ENCODE results near the gene GALNT13. TPM values are rescaled to one million over a fixed set of nuclear protein-coding genes. Genes with fewer than 3 reads are reported as not detected.

Gene GALNT13
- total RNA-seq, 1 donor = 0.36 TPM

GRCh38 chr2:154092571-154092970 lies 220.8 kb downstream of the GALNT13 start:
- no peaks in the 10 kb centered on the region for H3K4me1 ChIP-seq (ENCODE audit: insufficient read depth, low read length)
- no peak overlapping the region for H3K4me3 ChIP-seq (ENCODE audit: insufficient read depth, low read length)
- H3K79me2 ChIP-seq (ENCODE audit: insufficient read depth, low read length) = no peaks in the 10 kb centered on the region
- DNase-seq (ENCODE audit: insufficient read length, low spot score, missing footprints) = no peak
- H4K20me1 ChIP-seq (ENCODE audit: insufficient read depth, low read length) = no peaks in the 10 kb centered on the region
- TF ChIP-seq, protein P1, sequence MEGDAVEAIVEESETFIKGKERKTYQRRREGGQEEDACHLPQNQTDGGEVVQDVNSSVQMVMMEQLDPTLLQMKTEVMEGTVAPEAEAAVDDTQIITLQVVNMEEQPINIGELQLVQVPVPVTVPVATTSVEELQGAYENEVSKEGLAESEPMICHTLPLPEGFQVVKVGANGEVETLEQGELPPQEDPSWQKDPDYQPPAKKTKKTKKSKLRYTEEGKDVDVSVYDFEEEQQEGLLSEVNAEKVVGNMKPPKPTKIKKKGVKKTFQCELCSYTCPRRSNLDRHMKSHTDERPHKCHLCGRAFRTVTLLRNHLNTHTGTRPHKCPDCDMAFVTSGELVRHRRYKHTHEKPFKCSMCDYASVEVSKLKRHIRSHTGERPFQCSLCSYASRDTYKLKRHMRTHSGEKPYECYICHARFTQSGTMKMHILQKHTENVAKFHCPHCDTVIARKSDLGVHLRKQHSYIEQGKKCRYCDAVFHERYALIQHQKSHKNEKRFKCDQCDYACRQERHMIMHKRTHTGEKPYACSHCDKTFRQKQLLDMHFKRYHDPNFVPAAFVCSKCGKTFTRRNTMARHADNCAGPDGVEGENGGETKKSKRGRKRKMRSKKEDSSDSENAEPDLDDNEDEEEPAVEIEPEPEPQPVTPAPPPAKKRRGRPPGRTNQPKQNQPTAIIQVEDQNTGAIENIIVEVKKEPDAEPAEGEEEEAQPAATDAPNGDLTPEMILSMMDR (IDR thresholded peaks at IDR 0.05; ENCODE audit: extremely low read depth, low read depth, low read length) = no peak
- no peak overlapping the region for H3K27ac ChIP-seq (ENCODE audit: low read depth, low read length)
- H3K4me2 ChIP-seq (ENCODE audit: insufficient read depth, low read length) = no peak overlapping the region
- H3K27me3 ChIP-seq (ENCODE audit: insufficient read depth, low read length) = no peaks in the 10 kb centered on the region
- no peaks in the 10 kb centered on the region for H3K36me3 ChIP-seq (ENCODE audit: insufficient read depth, low read length)
- H3K9me3 ChIP-seq (ENCODE audit: low read depth, low read length) = peaks cover 2% of the 10 kb centered on the region
- H2AFZ ChIP-seq (ENCODE audit: low read length) = no peak overlapping the region

- Histone ChIP-seq H3K79me2 (ENCODE audit: insufficient read depth, low read length) (no peaks in the 10 kb centered on the region), H2AFZ (ENCODE audit: low read length) (no peak overlapping the region), H3K4me1 (ENCODE audit: insufficient read depth, low read length) (no peaks in the 10 kb centered on the region), H3K9me3 (ENCODE audit: low read depth, low read length) (peaks cover 2% of the 10 kb centered on the region), H3K27ac (ENCODE audit: low read depth, low read length) (no peak overlapping the region), H3K4me3 (ENCODE audit: insufficient read depth, low read length) (no peak overlapping the region), H3K27me3 (ENCODE audit: insufficient read depth, low read length) (no peaks in the 10 kb centered on the region), H3K36me3 (ENCODE audit: insufficient read depth, low read length) (no peaks in the 10 kb centered on the region), H4K20me1 (ENCODE audit: insufficient read depth, low read length) (no peaks in the 10 kb centered on the region), H3K4me2 (ENCODE audit: insufficient read depth, low read length) (no peak overlapping the region)
- no peak for DNase-seq (ENCODE audit: insufficient read length, low spot score, missing footprints)
- TF ChIP-seq, protein P1 (IDR thresholded peaks at IDR 0.05; ENCODE audit: extremely low read depth, low read depth, low read length) = no peak
Observed at GRCh38 chr2:154093856-154094255, 222.1 kb downstream of the GALNT13 start.

DNA sequence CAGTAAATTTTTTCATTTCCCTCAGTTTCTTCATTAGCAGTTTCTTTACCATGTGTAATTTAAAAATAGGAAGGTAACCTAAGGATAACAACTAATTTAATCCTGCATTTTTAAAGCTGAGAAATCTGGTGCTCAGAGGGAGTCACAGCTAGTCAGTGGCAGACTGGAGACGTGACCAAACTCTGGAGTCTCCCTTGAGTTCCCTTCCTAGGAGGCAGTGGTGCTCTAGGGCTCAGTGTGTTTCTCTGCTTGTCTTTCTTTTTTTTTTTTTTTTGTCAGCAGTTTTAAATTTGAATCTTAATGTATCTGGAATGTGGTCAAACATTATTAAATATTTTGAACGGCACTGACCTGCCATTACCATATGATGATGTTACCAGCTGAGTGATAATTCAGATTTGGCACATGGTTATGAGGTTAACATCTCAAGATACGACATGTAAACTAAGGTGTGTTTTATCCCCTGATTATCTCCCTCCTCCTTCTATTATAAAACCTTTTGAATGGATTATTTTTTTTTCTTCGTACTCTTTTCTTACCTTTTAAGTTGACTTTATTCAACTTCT lies 226.2 kb downstream of the GALNT13 start:
- H2AFZ ChIP-seq (ENCODE audit: low read length) = no peak overlapping the region
- H3K27ac ChIP-seq (ENCODE audit: low read depth, low read length) = no peak overlapping the region
- H3K79me2 ChIP-seq (ENCODE audit: insufficient read depth, low read length) = no peaks in the 10 kb centered on the region
- DNase-seq (ENCODE audit: insufficient read length, low spot score, missing footprints) = no peak
- TF ChIP-seq, protein P1 (IDR thresholded peaks at IDR 0.05; ENCODE audit: extremely low read depth, low read depth, low read length) = no peak
- no peak overlapping the region for H3K4me2 ChIP-seq (ENCODE audit: insufficient read depth, low read length)
- H4K20me1 ChIP-seq (ENCODE audit: insufficient read depth, low read length) = no peaks in the 10 kb centered on the region
- no peaks in the 10 kb centered on the region for H3K36me3 ChIP-seq (ENCODE audit: insufficient read depth, low read length)
- no peaks in the 10 kb centered on the region for H3K9me3 ChIP-seq (ENCODE audit: low read depth, low read length)
- H3K4me1 ChIP-seq (ENCODE audit: insufficient read depth, low read length) = no peaks in the 10 kb centered on the region
- H3K4me3 ChIP-seq (ENCODE audit: insufficient read depth, low read length) = no peak overlapping the region
- H3K27me3 ChIP-seq (ENCODE audit: insufficient read depth, low read length) = no peaks in the 10 kb centered on the region

DNA sequence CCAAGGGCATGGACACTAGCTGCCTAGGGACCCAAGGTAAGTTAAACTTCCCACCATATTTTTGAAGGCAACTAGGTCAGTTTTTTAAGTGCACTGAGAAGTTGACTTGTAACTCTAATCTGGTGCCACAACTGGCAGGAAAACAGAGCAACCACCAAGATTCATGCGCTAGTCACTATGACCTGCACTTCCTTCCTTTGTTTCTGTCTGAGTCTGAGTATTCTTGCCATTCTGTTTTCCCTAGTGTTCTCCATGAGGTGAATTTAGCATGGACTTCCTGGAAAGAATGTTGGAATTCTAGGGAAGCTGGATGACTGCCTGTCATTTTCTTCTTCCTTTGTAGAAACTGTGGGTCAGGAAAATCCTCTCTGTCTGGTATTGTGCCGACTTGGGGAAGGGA lies 249.0 kb downstream of the GALNT13 start:
- Histone ChIP-seq H2AFZ (ENCODE audit: low read length) (no peak overlapping the region), H3K27me3 (ENCODE audit: insufficient read depth, low read length) (no peaks in the 10 kb centered on the region), H3K4me3 (ENCODE audit: insufficient read depth, low read length) (no peak overlapping the region), H3K27ac (ENCODE audit: low read depth, low read length) (no peak overlapping the region), H3K79me2 (ENCODE audit: insufficient read depth, low read length) (no peaks in the 10 kb centered on the region), H3K4me2 (ENCODE audit: insufficient read depth, low read length) (no peak overlapping the region), H4K20me1 (ENCODE audit: insufficient read depth, low read length) (no peaks in the 10 kb centered on the region), H3K4me1 (ENCODE audit: insufficient read depth, low read length) (no peaks in the 10 kb centered on the region), H3K9me3 (ENCODE audit: low read depth, low read length) (peaks cover 2% of the 10 kb centered on the region), H3K36me3 (ENCODE audit: insufficient read depth, low read length) (no peaks in the 10 kb centered on the region)
- TF ChIP-seq, protein P1 (IDR thresholded peaks at IDR 0.05; ENCODE audit: extremely low read depth, low read depth, low read length) = no peak
- no peak for DNase-seq (ENCODE audit: insufficient read length, low spot score, missing footprints)
